ENCODE data around the gene RNF10.

Gene RNF10

DNA sequence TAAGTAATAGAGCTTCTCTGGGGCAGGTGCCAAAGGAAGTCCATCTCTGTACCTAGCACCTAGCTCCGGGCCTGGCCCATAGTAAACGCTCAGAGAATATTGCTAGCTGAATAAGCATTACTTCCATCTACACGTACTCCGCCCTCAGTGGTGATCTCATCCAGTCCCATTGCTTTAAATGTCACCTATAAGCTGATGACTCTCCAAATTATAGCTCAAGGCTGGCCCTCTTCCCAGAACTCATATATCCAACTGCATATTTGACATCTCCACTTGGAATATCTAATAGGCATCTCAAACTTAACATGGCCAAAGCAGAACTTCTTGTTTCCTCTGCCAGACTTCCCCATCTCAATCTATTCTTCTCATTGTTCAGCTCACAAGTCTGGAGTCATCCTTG is 45.1 kb upstream of the RNF10 start:
- Histone ChIP-seq H3K79me2 (ENCODE audit: control insufficient read depth, low read length) (no peaks in the 10 kb centered on the region), H3K9me2 (replicated peaks; ENCODE audit: control insufficient read depth, low read length) (no peaks in the 10 kb centered on the region), H3K36me3 (ENCODE audit: control insufficient read depth, low read length) (peaks cover 10% of the 10 kb centered on the region; the same call in 1 of the 2 replicates), H3K4me1 (ENCODE audit: control insufficient read depth, low read length) (peaks cover 27% of the 10 kb centered on the region), H3K4me2 (ENCODE audit: low read length) (no peak overlapping the region), H3K27me3 (ENCODE audit: control insufficient read depth, low read length) (no peaks in the 10 kb centered on the region), H3K27ac (ENCODE audit: low read depth, low read length) (no peak overlapping the region), H3F3A (ENCODE audit: control insufficient read depth, insufficient read depth) (peaks cover 7% of the 10 kb centered on the region), H3K9me3 (ENCODE audit: control insufficient read depth, insufficient read depth, low read length) (no peaks in the 10 kb centered on the region), H3K4me3 (ENCODE audit: low read length) (no peak overlapping the region), H4K20me1 (ENCODE audit: control insufficient read depth, insufficient read depth, low read depth, low read length) (no peaks in the 10 kb centered on the region)
- TF ChIP-seq, protein P1, sequence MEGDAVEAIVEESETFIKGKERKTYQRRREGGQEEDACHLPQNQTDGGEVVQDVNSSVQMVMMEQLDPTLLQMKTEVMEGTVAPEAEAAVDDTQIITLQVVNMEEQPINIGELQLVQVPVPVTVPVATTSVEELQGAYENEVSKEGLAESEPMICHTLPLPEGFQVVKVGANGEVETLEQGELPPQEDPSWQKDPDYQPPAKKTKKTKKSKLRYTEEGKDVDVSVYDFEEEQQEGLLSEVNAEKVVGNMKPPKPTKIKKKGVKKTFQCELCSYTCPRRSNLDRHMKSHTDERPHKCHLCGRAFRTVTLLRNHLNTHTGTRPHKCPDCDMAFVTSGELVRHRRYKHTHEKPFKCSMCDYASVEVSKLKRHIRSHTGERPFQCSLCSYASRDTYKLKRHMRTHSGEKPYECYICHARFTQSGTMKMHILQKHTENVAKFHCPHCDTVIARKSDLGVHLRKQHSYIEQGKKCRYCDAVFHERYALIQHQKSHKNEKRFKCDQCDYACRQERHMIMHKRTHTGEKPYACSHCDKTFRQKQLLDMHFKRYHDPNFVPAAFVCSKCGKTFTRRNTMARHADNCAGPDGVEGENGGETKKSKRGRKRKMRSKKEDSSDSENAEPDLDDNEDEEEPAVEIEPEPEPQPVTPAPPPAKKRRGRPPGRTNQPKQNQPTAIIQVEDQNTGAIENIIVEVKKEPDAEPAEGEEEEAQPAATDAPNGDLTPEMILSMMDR (IDR thresholded peaks at IDR 0.05; ENCODE audit: low read depth, low read length, poor library complexity, severe bottlenecking), result no peak
- TF ChIP-seq EZH2phosphoT487 (IDR thresholded peaks at IDR 0.05; ENCODE audit: borderline replicate concordance, low read length), result no peak

DNA sequence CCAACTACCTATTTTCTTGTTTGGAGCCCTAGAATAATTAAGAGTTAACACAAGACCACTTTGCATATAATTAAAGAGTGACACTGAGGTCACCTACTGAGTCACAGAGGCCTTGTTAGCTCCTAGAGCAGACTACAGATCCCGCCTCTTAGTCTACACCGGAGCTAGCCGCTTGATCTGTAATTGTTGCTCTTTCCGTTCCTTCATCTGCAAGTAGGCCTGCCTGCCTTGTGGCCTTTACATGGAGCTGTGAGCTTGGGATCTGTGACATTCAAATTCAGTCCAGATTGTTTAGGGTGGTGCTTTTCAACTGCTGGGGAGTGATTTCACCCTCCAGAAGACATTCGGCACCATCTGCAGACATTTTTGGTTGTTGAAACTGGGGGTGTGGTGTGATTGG is 43.8 kb upstream of the RNF10 start:
- no peak overlapping the region for H3K4me2 ChIP-seq (ENCODE audit: low read length)
- H3K9me3 ChIP-seq (ENCODE audit: control insufficient read depth, insufficient read depth, low read length), result no peaks in the 10 kb centered on the region
- H4K20me1 ChIP-seq (ENCODE audit: control insufficient read depth, insufficient read depth, low read depth, low read length), result no peaks in the 10 kb centered on the region
- TF ChIP-seq EZH2phosphoT487 (IDR thresholded peaks at IDR 0.05; ENCODE audit: borderline replicate concordance, low read length), result no peak
- TF ChIP-seq, protein P1 (IDR thresholded peaks at IDR 0.05; ENCODE audit: low read depth, low read length, poor library complexity, severe bottlenecking), result no peak
- peaks cover 7% of the 10 kb centered on the region for H3F3A ChIP-seq (ENCODE audit: control insufficient read depth, insufficient read depth)
- no peaks in the 10 kb centered on the region for H3K9me2 ChIP-seq (replicated peaks; ENCODE audit: control insufficient read depth, low read length)
- H3K4me3 ChIP-seq (ENCODE audit: low read length), result no peak overlapping the region
- peaks cover 10% of the 10 kb centered on the region; the same call in 1 of the 2 replicates for H3K36me3 ChIP-seq (ENCODE audit: control insufficient read depth, low read length)
- peaks cover 35% of the 10 kb centered on the region for H3K4me1 ChIP-seq (ENCODE audit: control insufficient read depth, low read length)
- H3K27ac ChIP-seq (ENCODE audit: low read depth, low read length), result no peak overlapping the region
- H3K27me3 ChIP-seq (ENCODE audit: control insufficient read depth, low read length), result no peaks in the 10 kb centered on the region
- H3K79me2 ChIP-seq (ENCODE audit: control insufficient read depth, low read length), result peaks cover 8% of the 10 kb centered on the region

DNA sequence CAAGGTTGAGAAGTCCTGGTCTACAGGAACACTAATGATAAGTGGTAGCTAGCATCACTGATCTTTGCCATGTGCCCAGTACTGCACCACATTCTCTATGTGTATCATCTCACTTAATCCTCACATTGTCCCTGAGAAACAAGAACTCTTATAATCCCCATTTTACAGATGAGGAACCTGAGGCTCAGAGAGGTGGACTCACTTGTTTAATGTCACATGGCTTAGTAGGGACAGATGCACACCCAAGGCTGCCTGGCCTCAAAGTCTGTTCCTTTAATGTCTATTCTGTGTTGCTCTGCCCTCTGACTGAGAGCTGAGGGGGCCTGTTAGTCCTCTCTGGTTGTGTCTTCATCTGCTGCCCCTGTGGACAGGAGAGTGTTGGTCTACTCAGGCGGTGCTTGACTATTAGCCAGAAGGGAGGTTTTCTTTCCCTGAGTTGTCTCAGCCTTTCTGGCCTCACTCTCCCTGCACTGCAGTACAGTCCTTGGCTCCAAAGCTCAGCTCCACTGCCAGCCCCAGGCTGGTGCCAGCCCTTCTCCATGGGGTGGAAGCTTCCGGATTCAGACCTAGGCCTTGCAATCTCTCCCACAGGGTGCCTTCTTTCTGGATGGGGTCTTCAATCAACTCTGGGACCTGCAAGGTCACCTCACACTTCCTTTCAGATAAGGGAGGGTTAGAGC is 43.2 kb upstream of the RNF10 start:
- H3K4me1 ChIP-seq (ENCODE audit: control insufficient read depth, low read length), result peaks cover 29% of the 10 kb centered on the region

More for the DNA sequence above, 43.2 kb upstream of the RNF10 start:
- Histone ChIP-seq H3K9me3 (ENCODE audit: control insufficient read depth, insufficient read depth, low read length) (no peaks in the 10 kb centered on the region), H3K4me3 (ENCODE audit: low read length) (no peak overlapping the region), H3K79me2 (ENCODE audit: control insufficient read depth, low read length) (peaks cover 10% of the 10 kb centered on the region), H3K27me3 (ENCODE audit: control insufficient read depth, low read length) (no peaks in the 10 kb centered on the region), H3K27ac (ENCODE audit: low read depth, low read length) (no peak overlapping the region), H4K20me1 (ENCODE audit: control insufficient read depth, insufficient read depth, low read depth, low read length) (no peaks in the 10 kb centered on the region), H3K4me2 (ENCODE audit: low read length) (no peak overlapping the region), H3F3A (ENCODE audit: control insufficient read depth, insufficient read depth) (peaks cover 4% of the 10 kb centered on the region), H3K9me2 (replicated peaks; ENCODE audit: control insufficient read depth, low read length) (no peaks in the 10 kb centered on the region), H3K36me3 (ENCODE audit: control insufficient read depth, low read length) (peaks cover 10% of the 10 kb centered on the region)
- TF ChIP-seq, protein P1 (IDR thresholded peaks at IDR 0.05; ENCODE audit: low read depth, low read length, poor library complexity, severe bottlenecking), result no peak
- no peak for TF ChIP-seq EZH2phosphoT487 (IDR thresholded peaks at IDR 0.05; ENCODE audit: borderline replicate concordance, low read length)

Data from DOHH2 (cell line).